GM18907 (cell line): ENCODE data around the gene CHST11.
A peak's percentile ranks its signal among the peaks of the same experiment; 100 is the strongest.

Source experiments
- ATAC-seq: cut with Tn5 transposase; IDR thresholded peaks from one replicate; pipeline ENCODE4 v1.9.1; 2021; ENCODE audit warnings: mild to moderate bottlenecking, moderate library complexity; ENCODE audit not compliant: unreplicated experiment

Gene CHST11

DNA sequence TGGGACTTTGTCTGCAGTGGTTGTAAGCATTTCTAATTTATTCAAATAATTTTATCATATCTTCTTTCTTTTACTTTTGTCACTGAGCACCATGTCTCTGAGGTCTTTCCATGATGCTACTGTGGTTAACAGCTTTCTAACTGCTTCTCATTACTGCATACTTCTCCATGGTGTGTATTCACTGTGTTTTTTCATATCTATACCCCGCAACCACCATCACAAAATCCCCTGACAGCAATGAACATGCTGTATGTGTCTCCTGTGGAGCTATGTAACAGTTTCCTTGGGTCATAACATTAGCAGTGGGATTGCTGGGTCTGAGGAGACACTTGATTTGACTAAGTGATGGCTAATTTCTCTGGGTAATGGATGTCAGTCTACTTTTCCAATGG, 29.2 kb upstream of the CHST11 start:
- no peak for ATAC-seq

DNA sequence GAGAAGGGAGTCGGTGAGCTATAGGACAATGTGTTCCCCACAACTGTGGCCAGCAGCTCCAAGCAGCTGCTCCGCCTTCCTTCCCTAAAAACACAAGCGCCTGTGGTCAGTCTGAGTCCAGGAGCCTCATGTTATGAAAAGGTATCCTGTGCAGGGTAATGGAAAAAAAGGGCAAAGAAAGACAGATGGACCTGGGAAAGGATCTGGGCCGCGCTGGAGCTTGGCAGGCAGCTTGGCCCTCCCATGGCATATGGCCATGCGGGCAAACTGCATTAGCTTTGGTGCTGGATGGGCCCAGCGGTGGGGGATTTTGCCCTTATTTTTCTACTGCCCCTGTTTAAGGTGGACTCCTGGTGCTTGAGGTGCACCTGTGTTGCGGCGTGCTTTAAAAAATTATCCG, 23.7 kb upstream of the CHST11 start:
- no peak for ATAC-seq

GRCh38 chr12:104434129-104434528, 22.6 kb upstream of the CHST11 start:
- no peak for ATAC-seq

GRCh38 chr12:104435175-104435574, 21.6 kb upstream of the CHST11 start:
- ATAC-seq: no peak

GRCh38 chr12:104435765-104436164, 21.0 kb upstream of the CHST11 start:
- ATAC-seq: no peak

DNA sequence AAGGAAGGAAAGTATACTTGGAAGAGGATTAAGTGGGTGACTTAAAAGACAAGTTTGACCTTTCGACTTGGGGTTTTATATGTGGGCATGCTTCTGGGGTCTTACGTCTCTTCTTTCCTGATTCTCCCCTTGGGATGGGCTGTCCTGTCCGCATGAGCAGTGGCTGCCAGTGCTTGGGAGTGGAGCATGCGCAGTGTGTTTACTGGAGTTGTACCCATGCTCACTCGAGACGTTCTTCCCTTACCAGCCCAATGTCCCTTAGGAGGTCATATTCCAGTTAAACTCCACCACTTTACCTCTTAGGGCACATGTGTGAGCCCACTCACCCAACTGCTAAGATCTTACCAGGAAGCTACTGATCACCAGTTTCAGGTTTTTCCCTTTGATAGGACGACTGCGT, 20.0 kb upstream of the CHST11 start:
- no peak for ATAC-seq

DNA sequence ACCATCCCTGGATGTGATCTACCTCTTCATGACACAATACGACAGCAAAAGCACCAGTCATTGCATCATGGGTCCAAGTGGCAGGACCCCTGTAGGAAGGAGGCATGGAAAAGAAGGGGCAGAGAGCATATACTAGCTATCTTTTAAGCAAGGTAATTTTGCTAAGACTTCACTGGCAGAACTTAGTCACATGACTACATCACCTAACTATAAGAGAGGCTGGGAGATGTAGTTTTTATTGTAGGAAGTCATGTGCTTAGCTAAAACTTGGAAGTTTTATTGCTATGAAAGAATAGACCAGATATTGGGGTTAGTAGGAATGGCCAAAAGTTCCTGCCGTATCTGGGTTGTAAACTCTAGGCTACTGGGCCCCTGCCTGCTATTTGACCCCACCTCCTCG, 18.6 kb upstream of the CHST11 start:
- no peak for ATAC-seq

DNA sequence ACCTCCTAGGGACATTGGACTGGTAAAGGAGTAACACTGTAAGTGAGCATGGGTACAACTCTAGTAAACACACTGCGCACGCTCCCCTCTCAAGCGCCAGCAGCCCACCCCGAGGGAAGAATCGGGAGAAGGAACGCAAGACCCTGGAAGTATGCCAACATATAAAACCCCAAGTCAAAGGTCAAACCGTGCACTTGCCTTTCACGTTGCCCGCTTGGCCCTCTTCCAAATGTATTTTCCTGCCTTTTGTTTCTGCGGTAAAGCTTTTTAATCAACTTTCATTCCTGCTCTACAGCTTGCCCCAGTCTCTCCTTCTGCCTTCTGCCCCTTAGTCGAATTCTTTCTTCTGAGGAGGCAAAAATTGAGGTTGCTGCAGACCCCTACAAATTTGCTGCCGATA, 17.6 kb upstream of the CHST11 start:
- ATAC-seq: no peak

GRCh38 chr12:104443008-104443407, 13.7 kb upstream of the CHST11 start:
- ATAC-seq: no peak

- ATAC-seq: no peak
These were observed 9.9 kb upstream of the CHST11 start for GRCh38 chr12:104446646-104447421.

DNA sequence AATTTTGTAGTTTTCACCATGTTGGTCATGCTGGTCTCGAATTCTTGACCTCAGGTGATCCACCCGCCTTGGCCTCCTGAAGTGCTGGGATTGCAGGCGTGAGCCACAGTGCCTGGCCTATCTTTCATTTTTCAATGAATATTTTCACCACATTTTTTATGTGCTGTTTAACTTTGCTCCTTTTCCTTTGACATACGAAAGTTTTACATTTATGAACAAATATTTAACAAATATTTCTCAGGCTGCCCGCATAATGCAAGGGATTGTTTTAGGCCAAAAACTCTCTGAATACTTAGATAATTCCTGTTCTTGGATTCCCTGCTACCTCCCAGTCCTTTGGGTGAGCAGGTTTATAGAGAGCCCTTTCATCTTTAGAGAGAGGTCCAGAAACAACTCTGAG, 8.7 kb upstream of the CHST11 start:
- ATAC-seq: no peak

- no peak for ATAC-seq
These were observed 8.3 kb upstream of the CHST11 start for GRCh38 chr12:104448451-104448850.

- ATAC-seq: no peak
These were observed 6.0 kb upstream of the CHST11 start for GRCh38 chr12:104450700-104451099.

GRCh38 chr12:104452087-104452486, 4.7 kb upstream of the CHST11 start:
- no peak for ATAC-seq

GRCh38 chr12:104453133-104453532, 3.6 kb upstream of the CHST11 start:
- no peak for ATAC-seq

- ATAC-seq: no peak
These were observed 1.8 kb upstream of the CHST11 start for GRCh38 chr12:104454997-104455396.

DNA sequence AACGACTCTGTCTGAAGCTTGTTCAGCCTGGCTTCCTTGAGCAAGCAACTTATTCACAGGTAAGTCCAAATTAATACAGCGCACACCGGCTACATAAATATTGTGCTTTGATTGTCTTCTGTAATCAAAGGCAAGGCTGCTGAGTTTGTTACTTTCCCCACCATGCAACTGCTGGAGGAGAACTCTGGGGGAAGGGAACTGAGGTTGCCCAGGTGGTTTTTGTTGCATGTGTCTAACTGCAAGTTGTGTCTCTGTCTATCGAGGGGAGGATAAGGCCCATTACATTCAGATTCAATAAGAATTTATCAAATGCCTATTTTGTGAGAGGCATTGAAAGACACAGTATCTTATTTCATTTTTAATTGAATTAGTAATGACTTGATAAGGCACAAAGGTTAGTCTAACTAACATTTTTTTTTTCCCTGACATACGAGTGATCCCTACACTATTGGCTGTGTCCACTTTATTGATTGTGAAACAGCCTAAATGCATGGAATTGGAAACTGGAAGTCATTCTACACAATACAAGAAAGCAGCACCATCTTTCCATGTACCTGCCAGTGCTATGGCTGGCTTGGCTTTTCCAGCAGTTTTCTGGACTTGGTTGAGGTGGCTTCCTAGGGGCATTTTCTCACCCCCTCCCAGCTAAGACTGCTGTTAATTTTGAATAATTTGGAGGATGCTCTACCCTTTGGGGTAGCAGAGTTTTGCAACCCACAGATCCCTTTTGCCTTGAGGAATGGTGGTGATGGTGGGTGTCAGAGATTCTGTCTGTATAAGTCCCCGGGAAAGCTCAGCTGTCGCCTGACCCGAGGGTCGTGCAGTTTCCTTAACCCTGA, 951 bp upstream of the CHST11 start:
- no peak for ATAC-seq

DNA sequence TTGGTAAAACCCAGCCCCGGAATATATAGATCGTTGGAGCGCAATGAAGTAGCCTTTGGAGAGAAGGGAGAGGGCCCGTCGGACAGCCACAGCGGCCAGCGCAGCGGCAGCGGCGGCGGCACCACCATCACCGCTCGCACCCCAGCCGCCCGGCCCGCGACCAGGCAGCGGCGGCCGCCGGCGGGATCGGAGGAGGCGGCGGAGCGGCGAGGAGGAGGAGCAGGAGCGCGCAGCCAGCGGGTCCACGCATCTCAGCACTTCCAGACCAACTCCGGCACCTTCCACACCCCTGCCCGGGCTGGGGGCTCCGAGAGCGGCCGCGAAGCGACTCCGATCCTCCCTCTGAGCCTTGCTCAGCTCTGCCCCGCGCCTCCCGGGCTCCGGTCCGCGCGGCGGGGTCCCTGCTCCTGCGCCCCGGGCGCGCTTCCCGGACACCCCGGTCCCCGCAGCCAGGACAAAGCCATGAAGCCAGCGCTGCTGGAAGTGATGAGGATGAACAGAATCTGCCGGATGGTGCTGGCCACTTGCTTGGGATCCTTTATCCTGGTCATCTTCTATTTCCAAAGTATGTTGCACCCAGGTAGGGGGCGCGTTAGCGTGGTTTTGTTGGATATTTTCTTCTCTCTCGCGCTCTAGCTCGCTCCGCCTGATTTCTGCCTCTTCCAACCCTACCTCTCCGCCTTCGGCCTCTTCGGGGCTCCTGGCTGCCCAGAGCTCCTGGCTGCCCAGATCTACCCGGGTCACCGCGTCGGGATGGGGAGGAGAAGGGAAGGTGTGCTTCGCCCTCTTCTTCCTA, 400 bp downstream of the CHST11 start:
- peak; percentile 26 for ATAC-seq

DNA sequence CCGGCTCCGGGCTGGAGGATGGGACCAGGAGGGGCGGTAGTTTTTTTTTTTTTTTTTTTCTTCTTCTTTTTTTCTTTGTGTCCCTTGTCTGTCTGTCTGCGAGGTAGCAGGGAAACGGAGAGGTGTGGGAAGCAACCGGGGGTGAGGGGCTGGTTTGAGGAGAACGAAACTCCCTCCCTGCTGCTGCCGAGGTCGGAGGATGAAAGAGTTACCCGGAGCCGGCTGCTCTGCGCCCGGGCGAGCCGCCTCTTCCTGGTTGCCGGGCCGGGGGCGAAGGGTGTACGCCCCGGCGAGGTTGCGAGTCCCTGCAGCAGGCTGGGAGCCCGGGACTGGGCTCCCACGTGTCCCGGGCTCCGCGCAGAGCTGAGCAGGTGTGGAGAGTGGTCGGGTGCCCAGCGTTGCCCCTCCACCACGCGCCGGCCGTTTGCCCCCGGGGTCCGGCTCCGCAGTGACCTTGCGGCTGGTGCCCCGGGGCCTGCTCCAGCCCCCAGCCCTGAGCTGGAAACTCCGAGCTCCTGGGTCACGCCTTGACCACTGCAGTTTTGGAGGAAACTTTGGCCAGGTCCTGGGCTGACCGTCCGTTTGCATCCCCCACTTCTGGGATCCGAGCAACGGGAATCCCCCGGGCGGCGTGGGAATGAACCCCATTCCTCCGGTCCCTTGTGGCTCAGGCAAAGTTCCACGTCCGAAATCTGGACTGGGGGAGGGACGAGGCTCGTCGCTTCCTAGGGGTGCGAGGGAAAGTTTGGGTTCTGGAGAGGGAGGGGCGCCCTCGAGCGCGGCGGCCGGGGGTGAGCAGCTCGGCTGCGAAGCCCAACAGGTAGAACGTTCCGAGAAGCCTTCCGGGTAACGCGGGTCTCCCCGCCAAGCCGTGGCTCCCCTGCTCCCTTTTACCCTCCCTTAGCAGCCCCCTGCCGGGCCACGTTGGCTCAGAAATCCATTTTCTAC, 1.3 kb downstream of the CHST11 start:
- no peak for ATAC-seq

DNA sequence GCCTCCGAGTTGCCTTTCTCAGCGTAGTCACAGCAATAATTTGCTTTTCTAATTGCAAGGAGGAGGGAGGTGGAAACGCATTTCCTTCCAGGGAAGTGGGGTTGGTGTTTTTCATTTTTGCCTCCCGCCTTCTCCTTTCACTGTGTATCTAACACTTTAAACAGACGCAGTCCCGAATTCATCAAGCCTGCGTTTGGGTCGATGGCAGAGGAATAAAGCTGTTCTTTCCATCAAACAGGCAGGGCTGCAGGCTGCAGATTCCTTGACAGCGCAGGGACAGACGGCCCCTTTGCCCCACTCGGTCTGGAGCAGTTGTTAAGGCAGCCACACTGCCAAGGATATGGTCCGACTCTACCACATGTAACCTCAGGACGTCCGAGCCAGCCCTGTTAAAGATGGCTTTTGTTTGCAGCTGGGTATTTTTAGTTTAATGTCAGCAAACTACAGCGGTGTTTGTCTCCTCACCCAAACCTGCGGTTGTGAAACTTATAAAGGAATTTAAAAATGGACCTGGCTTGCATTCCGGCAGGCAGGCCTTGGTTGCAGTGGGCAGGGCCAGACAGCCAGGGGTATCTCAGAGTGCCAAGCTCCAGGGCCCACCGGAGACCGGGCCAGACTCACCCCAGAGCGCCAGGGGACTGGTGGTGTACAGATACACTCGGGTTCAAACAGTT, 2.1 kb downstream of the CHST11 start:
- no peak for ATAC-seq
